IPS-15b (cell line): ENCODE data around the gene FBXO9.

Experiments
- H3K27me3 ChIP-seq: one replicate; pipeline ENCODE4 v1.6.1; 2013; ENCODE audit warnings: low read length; ENCODE audit not compliant: control insufficient read depth, insufficient read depth
- H3K36me3 ChIP-seq: one replicate; pipeline ENCODE4 v1.6.1; 2013; ENCODE audit warnings: low read length; ENCODE audit not compliant: control insufficient read depth, insufficient read depth
- H3K4me1 ChIP-seq: one replicate; pipeline ENCODE4 v1.6.1; 2013; ENCODE audit warnings: mild to moderate bottlenecking, low read length; ENCODE audit not compliant: control insufficient read depth, insufficient read depth
- H3K4me3 ChIP-seq: one replicate; pipeline ENCODE4 v1.5.1; 2013; ENCODE audit warnings: low read depth, low read length
- H3K9ac ChIP-seq: one replicate; pipeline ENCODE4 v1.6.1; 2013; ENCODE audit warnings: low read depth, mild to moderate bottlenecking, low read length
- H3K9me3 ChIP-seq: one replicate; pipeline ENCODE4 v1.6.1; 2013; ENCODE audit warnings: mild to moderate bottlenecking, low read length; ENCODE audit not compliant: control insufficient read depth, insufficient read depth

FBXO9 gene

GRCh38 chr6:53100561-53100960 lies 35.4 kb downstream of the FBXO9 start:
- H3K4me1 ChIP-seq, result no peaks in the 10 kb centered on the region
- no peak overlapping the region for H3K9ac ChIP-seq
- H3K36me3 ChIP-seq, result no peaks in the 10 kb centered on the region
- H3K27me3 ChIP-seq, result no peaks in the 10 kb centered on the region
- H3K9me3 ChIP-seq, result no peaks in the 10 kb centered on the region
- H3K4me3 ChIP-seq, result no peak overlapping the region

GRCh38 chr6:53101006-53101405 lies 35.8 kb downstream of the FBXO9 start:
- H3K4me1 ChIP-seq, result no peaks in the 10 kb centered on the region

GRCh38 chr6:53103993-53104675 lies 38.9 kb downstream of the FBXO9 start:
- Histone ChIP-seq H3K27me3 (no peaks in the 10 kb centered on the region), H3K4me3 (no peak overlapping the region), H3K4me1 (no peaks in the 10 kb centered on the region), H3K36me3 (no peaks in the 10 kb centered on the region), H3K9me3 (no peaks in the 10 kb centered on the region), H3K9ac (no peak overlapping the region)

More at GRCh38 chr6:53101006-53101405, 35.8 kb downstream of the FBXO9 start:
- no peak overlapping the region for H3K4me3 ChIP-seq
- no peaks in the 10 kb centered on the region for H3K9me3 ChIP-seq
- H3K36me3 ChIP-seq, result no peaks in the 10 kb centered on the region
- H3K27me3 ChIP-seq, result no peaks in the 10 kb centered on the region
- H3K9ac ChIP-seq, result no peak overlapping the region

GRCh38 chr6:53104916-53105315 lies 39.7 kb downstream of the FBXO9 start:
- Histone ChIP-seq H3K36me3 (no peaks in the 10 kb centered on the region), H3K9ac (no peak overlapping the region), H3K4me1 (no peaks in the 10 kb centered on the region), H3K9me3 (no peaks in the 10 kb centered on the region), H3K4me3 (no peak overlapping the region), H3K27me3 (no peaks in the 10 kb centered on the region)

GRCh38 chr6:53107091-53107490 lies 41.9 kb downstream of the FBXO9 start:
- no peaks in the 10 kb centered on the region for H3K27me3 ChIP-seq
- H3K9ac ChIP-seq, result no peak overlapping the region
- H3K36me3 ChIP-seq, result no peaks in the 10 kb centered on the region
- H3K9me3 ChIP-seq, result no peaks in the 10 kb centered on the region
- no peak overlapping the region for H3K4me3 ChIP-seq
- H3K4me1 ChIP-seq, result no peaks in the 10 kb centered on the region

GRCh38 chr6:53109612-53110011 lies 44.4 kb downstream of the FBXO9 start:
- Histone ChIP-seq H3K9me3 (no peaks in the 10 kb centered on the region), H3K4me1 (no peaks in the 10 kb centered on the region), H3K27me3 (no peaks in the 10 kb centered on the region), H3K36me3 (no peaks in the 10 kb centered on the region), H3K4me3 (no peak overlapping the region), H3K9ac (no peak overlapping the region)

- no peaks in the 10 kb centered on the region for H3K27me3 ChIP-seq
- no peaks in the 10 kb centered on the region for H3K4me1 ChIP-seq
- no peaks in the 10 kb centered on the region for H3K36me3 ChIP-seq
- no peak overlapping the region for H3K4me3 ChIP-seq
- H3K9ac ChIP-seq, result no peak overlapping the region
- no peaks in the 10 kb centered on the region for H3K9me3 ChIP-seq
Measured at GRCh38 chr6:53111865-53112264, 46.7 kb downstream of the FBXO9 start.

GRCh38 chr6:53112404-53112803 lies 47.2 kb downstream of the FBXO9 start:
- Histone ChIP-seq H3K4me3 (no peak overlapping the region), H3K4me1 (no peaks in the 10 kb centered on the region), H3K36me3 (no peaks in the 10 kb centered on the region), H3K9me3 (no peaks in the 10 kb centered on the region), H3K27me3 (no peaks in the 10 kb centered on the region), H3K9ac (no peak overlapping the region)

- no peaks in the 10 kb centered on the region for H3K27me3 ChIP-seq
- no peaks in the 10 kb centered on the region for H3K9me3 ChIP-seq
- H3K4me3 ChIP-seq, result no peak overlapping the region
- no peak overlapping the region for H3K9ac ChIP-seq
- no peaks in the 10 kb centered on the region for H3K4me1 ChIP-seq
- H3K36me3 ChIP-seq, result no peaks in the 10 kb centered on the region
Measured at GRCh38 chr6:53112871-53113270, 47.7 kb downstream of the FBXO9 start.

GRCh38 chr6:53113742-53114141 lies 48.5 kb downstream of the FBXO9 start:
- no peak overlapping the region for H3K9ac ChIP-seq
- no peaks in the 10 kb centered on the region for H3K4me1 ChIP-seq
- no peaks in the 10 kb centered on the region for H3K9me3 ChIP-seq
- H3K36me3 ChIP-seq, result no peaks in the 10 kb centered on the region
- H3K27me3 ChIP-seq, result no peaks in the 10 kb centered on the region
- H3K4me3 ChIP-seq, result no peak overlapping the region

GRCh38 chr6:53115113-53115512 lies 49.9 kb downstream of the FBXO9 start:
- Histone ChIP-seq H3K9me3 (no peaks in the 10 kb centered on the region), H3K27me3 (no peaks in the 10 kb centered on the region), H3K4me3 (no peak overlapping the region), H3K4me1 (peaks cover 5% of the 10 kb centered on the region), H3K36me3 (no peaks in the 10 kb centered on the region), H3K9ac (no peak overlapping the region)

GRCh38 chr6:53115741-53116140 lies 50.5 kb downstream of the FBXO9 start:
- no peak overlapping the region for H3K9ac ChIP-seq
- peaks cover 7% of the 10 kb centered on the region for H3K4me1 ChIP-seq
- H3K4me3 ChIP-seq, result no peak overlapping the region
- no peaks in the 10 kb centered on the region for H3K9me3 ChIP-seq
- H3K27me3 ChIP-seq, result no peaks in the 10 kb centered on the region
- no peaks in the 10 kb centered on the region for H3K36me3 ChIP-seq
